HepG2 (cell line): Measurements from ENCODE around the gene GSTCD. TPM values are rescaled to one million over a fixed set of nuclear protein-coding genes. Genes with fewer than 3 reads are reported as not detected.

Experiments used
- ATAD3A ChIP-seq: sonication (generic); formaldehyde crosslinking; IDR thresholded peaks from 2 replicates; pipeline ENCODE4 v1.4.0; 2020; ENCODE audit warnings: missing genetic modification reagents
- CBX1 ChIP-seq: IDR thresholded peaks from one replicate; pipeline ENCODE4 v1.6.1; 2016; ENCODE audit warnings: antibody characterized with exemption, low read depth
- FOSL2 ChIP-seq: sonication (generic); formaldehyde crosslinking; IDR thresholded peaks from 2 replicates; pipeline ENCODE4 v1.4.0; 2020; ENCODE audit warnings: missing genetic modification reagents
- HNF4G ChIP-seq, 2 experiments: sonication (generic) in 1 of 2; formaldehyde crosslinking in 1 of 2; IDR thresholded peaks; 2 replicates each; pipeline versions ENCODE4 v1.4.0 to v1.6.1; 2011 to 2020; ENCODE audit warnings: borderline replicate concordance in 2 of 2, low read depth in 2 of 2, mild to moderate bottlenecking in 2 of 2, low read length in 1 of 2, missing genetic modification reagents in 1 of 2, moderate library complexity in 1 of 2
- PHF8 ChIP-seq: sonication (generic); formaldehyde crosslinking; IDR thresholded peaks from 2 replicates; pipeline ENCODE4 v1.5.0; 2020; ENCODE audit warnings: missing genetic modification reagents
- RFX3 ChIP-seq: IDR thresholded peaks from 2 replicates; pipeline ENCODE4 v1.6.1; 2016; ENCODE audit warnings: missing biosample characterization, missing genetic modification reagents
- SMYD3 ChIP-seq: sonication (generic); formaldehyde crosslinking; IDR thresholded peaks from 2 replicates; pipeline ENCODE4 v1.8.1; 2023; ENCODE audit warnings: mild to moderate bottlenecking, missing genetic modification reagents
- polyA plus RNA-seq, 8 experiments: library from polyadenylated mRNA; depleted of rRNA in 3 of 8; stranded (reverse) in 7 of 8; unstranded in 1 of 8; fragments of >200 nt; fragmentation: Illumina TruSeq in 4 of 8; extraction: Trizol in 4 of 8; gene quantifications; 2 replicates each; pipeline versions ENCODE4 v1.2.1 to v1.2.3, GENCODE V29; 2011 to 2016; ENCODE audit warnings: low read depth in 4 of 8, missing spikeins in 1 of 8, mixed read lengths in 1 of 8; ENCODE audit not compliant: insufficient read depth in 1 of 8
- total RNA-seq, 5 experiments: library from RNA; depleted of rRNA; stranded (reverse); fragments of >200 nt; fragmentation: Illumina TruSeq; extraction: Trizol; gene quantifications; 2 replicates each; pipeline ENCODE4 v1.2.3, GENCODE V29; 2016; ENCODE audit warnings: low read depth in 1 of 5
- TF ChIP-seq, protein P1 (sequence below): sonication (generic); formaldehyde crosslinking; IDR thresholded peaks from 2 replicates; pipeline ENCODE4 v1.8.0; 2022; ENCODE audit warnings: mild to moderate bottlenecking, missing genetic modification reagents, moderate library complexity
- TF ChIP-seq, protein P2 (sequence below): sonication (generic); formaldehyde crosslinking; IDR thresholded peaks from 2 replicates; pipeline ENCODE4 v1.4.0; 2020; ENCODE audit warnings: missing genetic modification reagents
- TF ChIP-seq, protein P3 (sequence below): IDR thresholded peaks from 2 replicates; pipeline ENCODE4 v1.6.1; 2016; ENCODE audit warnings: low read depth, missing genetic modification reagents, missing compliant biosample characterization
- TF ChIP-seq, protein P4 (sequence below): sonication (generic); formaldehyde crosslinking; IDR thresholded peaks from 2 replicates; pipeline ENCODE4 v1.5.0; 2020; ENCODE audit warnings: missing genetic modification reagents, mild to moderate bottlenecking, borderline replicate concordance
- TF ChIP-seq, protein P5 (sequence below): sonication (generic); formaldehyde crosslinking; IDR thresholded peaks from 2 replicates; pipeline ENCODE4 v1.4.0; 2020; ENCODE audit warnings: missing genetic modification reagents, mild to moderate bottlenecking, borderline replicate concordance

GSTCD gene
- total and polyA plus RNA-seq, 2 of the 13 experiments (the other 11 are each of a cell fraction or from before 2014, with no cell fraction given): 7.9 to 30.8 TPM

DNA sequence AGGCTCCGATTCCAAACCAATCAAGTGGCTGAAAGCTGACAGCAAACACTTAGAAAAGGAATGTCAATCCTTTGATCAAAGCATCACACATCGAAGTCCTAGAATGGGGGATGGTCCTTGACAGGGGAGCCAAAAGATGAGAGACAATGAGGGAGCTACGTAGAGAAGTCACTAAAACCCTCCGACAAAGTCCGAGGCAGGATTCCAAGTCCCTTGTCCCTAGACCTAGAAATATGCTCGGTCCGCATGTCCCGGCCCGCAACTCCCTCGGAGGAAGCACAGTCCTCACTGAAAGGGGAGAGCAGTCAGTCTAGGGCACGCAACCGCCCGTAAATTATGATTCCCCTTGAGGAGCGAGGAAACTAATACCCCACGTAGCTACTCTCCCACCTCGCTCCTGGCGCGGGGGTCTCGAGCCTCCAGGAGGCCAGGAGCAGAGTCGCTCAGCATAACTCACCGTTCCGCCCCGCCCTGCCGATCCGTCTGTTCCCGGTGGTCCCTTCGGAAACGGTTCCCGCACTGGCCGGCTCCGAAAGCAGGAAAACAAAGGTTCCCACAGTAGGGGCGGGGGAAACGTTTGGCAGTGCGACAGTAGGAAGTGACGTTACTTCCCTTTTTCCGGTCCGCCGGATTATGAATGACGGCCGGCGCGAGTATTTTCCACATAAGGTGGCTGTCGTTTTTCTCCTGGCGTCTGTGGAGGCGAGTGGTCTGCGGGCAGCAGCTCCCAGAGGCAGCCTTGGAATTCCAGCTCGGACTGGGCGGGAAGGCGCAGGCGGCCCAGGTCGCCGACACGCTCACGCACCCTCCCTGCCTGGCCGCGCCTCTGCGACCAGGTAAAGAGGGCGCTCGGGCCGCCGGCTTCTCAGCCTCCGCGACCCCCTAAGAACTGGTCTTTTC lies at the start of gene GSTCD, which contains the start of gene INTS12 (continued):
- TF ChIP-seq, protein P1, sequence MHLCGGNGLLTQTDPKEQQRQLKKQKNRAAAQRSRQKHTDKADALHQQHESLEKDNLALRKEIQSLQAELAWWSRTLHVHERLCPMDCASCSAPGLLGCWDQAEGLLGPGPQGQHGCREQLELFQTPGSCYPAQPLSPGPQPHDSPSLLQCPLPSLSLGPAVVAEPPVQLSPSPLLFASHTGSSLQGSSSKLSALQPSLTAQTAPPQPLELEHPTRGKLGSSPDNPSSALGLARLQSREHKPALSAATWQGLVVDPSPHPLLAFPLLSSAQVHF (CRISPR knock-in tag): peak; percentile 92; the same call in 1 of the 2 replicates
- TF ChIP-seq, protein P2, sequence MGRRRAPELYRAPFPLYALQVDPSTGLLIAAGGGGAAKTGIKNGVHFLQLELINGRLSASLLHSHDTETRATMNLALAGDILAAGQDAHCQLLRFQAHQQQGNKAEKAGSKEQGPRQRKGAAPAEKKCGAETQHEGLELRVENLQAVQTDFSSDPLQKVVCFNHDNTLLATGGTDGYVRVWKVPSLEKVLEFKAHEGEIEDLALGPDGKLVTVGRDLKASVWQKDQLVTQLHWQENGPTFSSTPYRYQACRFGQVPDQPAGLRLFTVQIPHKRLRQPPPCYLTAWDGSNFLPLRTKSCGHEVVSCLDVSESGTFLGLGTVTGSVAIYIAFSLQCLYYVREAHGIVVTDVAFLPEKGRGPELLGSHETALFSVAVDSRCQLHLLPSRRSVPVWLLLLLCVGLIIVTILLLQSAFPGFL: no peak
- TF ChIP-seq RFX3 (CRISPR knock-in tag) (0 out of 2 replicates have a peak, but pooled peaks have one; percentile 14), ATAD3A (CRISPR knock-in tag) (peak; percentile 33; the same call in 1 of the 2 replicates), PHF8 (CRISPR knock-in tag) (peak; percentile 98), SMYD3 (no peak; the same call in none of the 2 replicates), HNF4G (IDR thresholded peaks at IDR 0.05; ENCODE audit: borderline replicate concordance, low read depth, low read length) (no peak; the same call in 1 of the 2 replicates), HNF4G (CRISPR knock-in tag; IDR thresholded peaks at IDR 0.05; ENCODE audit: borderline replicate concordance, low read depth) (no peak; the same call in 1 of the 2 replicates), FOSL2 (CRISPR knock-in tag) (peak; percentile 74), CBX1 (peak; percentile 98)
- TF ChIP-seq, protein P3, sequence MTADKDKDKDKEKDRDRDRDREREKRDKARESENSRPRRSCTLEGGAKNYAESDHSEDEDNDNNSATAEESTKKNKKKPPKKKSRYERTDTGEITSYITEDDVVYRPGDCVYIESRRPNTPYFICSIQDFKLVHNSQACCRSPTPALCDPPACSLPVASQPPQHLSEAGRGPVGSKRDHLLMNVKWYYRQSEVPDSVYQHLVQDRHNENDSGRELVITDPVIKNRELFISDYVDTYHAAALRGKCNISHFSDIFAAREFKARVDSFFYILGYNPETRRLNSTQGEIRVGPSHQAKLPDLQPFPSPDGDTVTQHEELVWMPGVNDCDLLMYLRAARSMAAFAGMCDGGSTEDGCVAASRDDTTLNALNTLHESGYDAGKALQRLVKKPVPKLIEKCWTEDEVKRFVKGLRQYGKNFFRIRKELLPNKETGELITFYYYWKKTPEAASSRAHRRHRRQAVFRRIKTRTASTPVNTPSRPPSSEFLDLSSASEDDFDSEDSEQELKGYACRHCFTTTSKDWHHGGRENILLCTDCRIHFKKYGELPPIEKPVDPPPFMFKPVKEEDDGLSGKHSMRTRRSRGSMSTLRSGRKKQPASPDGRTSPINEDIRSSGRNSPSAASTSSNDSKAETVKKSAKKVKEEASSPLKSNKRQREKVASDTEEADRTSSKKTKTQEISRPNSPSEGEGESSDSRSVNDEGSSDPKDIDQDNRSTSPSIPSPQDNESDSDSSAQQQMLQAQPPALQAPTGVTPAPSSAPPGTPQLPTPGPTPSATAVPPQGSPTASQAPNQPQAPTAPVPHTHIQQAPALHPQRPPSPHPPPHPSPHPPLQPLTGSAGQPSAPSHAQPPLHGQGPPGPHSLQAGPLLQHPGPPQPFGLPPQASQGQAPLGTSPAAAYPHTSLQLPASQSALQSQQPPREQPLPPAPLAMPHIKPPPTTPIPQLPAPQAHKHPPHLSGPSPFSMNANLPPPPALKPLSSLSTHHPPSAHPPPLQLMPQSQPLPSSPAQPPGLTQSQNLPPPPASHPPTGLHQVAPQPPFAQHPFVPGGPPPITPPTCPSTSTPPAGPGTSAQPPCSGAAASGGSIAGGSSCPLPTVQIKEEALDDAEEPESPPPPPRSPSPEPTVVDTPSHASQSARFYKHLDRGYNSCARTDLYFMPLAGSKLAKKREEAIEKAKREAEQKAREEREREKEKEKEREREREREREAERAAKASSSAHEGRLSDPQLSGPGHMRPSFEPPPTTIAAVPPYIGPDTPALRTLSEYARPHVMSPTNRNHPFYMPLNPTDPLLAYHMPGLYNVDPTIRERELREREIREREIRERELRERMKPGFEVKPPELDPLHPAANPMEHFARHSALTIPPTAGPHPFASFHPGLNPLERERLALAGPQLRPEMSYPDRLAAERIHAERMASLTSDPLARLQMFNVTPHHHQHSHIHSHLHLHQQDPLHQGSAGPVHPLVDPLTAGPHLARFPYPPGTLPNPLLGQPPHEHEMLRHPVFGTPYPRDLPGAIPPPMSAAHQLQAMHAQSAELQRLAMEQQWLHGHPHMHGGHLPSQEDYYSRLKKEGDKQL (CRISPR knock-in tag): peak; percentile 72; the same call in 1 of the 2 replicates
- TF ChIP-seq, protein P4, sequence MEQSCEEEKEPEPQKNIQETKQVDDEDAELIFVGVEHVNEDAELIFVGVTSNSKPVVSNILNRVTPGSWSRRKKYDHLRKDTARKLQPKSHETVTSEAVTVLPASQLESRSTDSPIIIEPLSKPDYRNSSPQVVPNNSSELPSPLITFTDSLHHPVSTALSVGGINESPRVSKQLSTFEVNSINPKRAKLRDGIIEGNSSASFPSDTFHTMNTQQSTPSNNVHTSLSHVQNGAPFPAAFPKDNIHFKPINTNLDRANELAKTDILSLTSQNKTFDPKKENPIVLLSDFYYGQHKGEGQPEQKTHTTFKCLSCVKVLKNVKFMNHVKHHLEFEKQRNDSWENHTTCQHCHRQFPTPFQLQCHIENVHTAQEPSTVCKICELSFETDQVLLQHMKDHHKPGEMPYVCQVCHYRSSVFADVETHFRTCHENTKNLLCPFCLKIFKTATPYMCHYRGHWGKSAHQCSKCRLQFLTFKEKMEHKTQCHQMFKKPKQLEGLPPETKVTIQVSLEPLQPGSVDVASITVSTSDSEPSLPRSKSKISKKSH (CRISPR knock-in tag): peak; percentile 99
- TF ChIP-seq, protein P5, sequence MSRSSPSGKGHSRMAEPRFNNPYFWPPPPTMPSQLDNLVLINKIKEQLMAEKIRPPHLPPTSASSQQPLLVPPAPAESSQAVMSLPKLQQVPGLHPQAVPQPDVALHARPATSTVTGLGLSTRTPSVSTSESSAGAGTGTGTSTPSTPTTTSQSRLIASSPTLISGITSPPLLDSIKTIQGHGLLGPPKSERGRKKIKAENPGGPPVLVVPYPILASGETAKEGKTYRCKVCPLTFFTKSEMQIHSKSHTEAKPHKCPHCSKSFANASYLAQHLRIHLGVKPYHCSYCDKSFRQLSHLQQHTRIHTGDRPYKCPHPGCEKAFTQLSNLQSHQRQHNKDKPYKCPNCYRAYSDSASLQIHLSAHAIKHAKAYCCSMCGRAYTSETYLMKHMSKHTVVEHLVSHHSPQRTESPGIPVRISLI: peak; percentile 83; the same call in 1 of the 2 replicates
